Large intestine (tissue), 3 donors: Measurements from ENCODE around the gene CMTM5. TPM values are rescaled to one million over a fixed set of nuclear protein-coding genes. Genes with fewer than 3 reads are reported as not detected.
"Not testable (repeated sequence)": the region's sequence is repeated elsewhere in the genome, so short reads cannot be mapped to it uniquely, and the experiment has no call there.

ENCODE experiments used
- DNase-seq, 2 donors: peaks; one replicate each; pipeline versions ENCODE4 v3.0.0 to v3.0.0-alpha.2; 2013
- H3K27ac ChIP-seq: one replicate; pipeline ENCODE4 v1.5.1; 2013; ENCODE audit warnings: low read length
- H3K27me3 ChIP-seq: 2 replicates; pipeline ENCODE4 v1.6.1; 2013; ENCODE audit warnings: low read length; ENCODE audit not compliant: control insufficient read depth, insufficient read depth
- H3K36me3 ChIP-seq: 2 replicates; pipeline ENCODE4 v1.6.1; 2013; ENCODE audit warnings: low read length; ENCODE audit not compliant: control insufficient read depth, insufficient read depth
- H3K4me1 ChIP-seq: one replicate; pipeline ENCODE4 v1.6.1; 2013; ENCODE audit warnings: low read length; ENCODE audit not compliant: control insufficient read depth, insufficient read depth
- H3K4me3 ChIP-seq: one replicate; pipeline ENCODE4 v1.5.1; 2013; ENCODE audit warnings: low read length
- H3K9me3 ChIP-seq: one replicate; pipeline ENCODE4 v1.6.1; 2013; ENCODE audit warnings: mild to moderate bottlenecking, low read depth, low read length, moderate library complexity; ENCODE audit not compliant: control insufficient read depth
- WGBS: methylation state at CpG from one replicate; pipeline ENCODE4 v1.1.5; 2013; ENCODE audit warnings: low lambda C conversion rate; ENCODE audit not compliant: insufficient coverage; 5-methylcytosine and 5-hydroxymethylcytosine counted together
- polyA plus RNA-seq: library from polyadenylated mRNA; unstranded; fragments of 120-200 nt; gene quantifications from one replicate; pipeline ENCODE4 v1.2.1, GENCODE V29; 2013

CMTM5 gene
- polyA plus RNA-seq, 1 donor: 3.4 TPM

GRCh38 chr14:23399136-23399535, 22.3 kb downstream of the CMTM5 start:
- no CpG with 5 or more reads among the region's 3 CpGs for WGBS

GRCh38 chr14:23399591-23399990, 22.7 kb downstream of the CMTM5 start:
- Histone ChIP-seq H3K4me3 (no peak overlapping the region), H3K27ac (no peak overlapping the region)
- no CpG with 5 or more reads among the region's 6 CpGs for WGBS

More at GRCh38 chr14:23399136-23399535, 22.3 kb downstream of the CMTM5 start:
- Histone ChIP-seq H3K27ac (no peak overlapping the region), H3K9me3 (no peaks in the 10 kb centered on the region), H3K4me3 (no peak overlapping the region), H3K27me3 (peaks cover 3% of the 10 kb centered on the region), H3K4me1 (no peaks in the 10 kb centered on the region), H3K36me3 (no peaks in the 10 kb centered on the region)
- DNase-seq: no peak

GRCh38 chr14:23400496-23401149, 23.8 kb downstream of the CMTM5 start:
- not testable (repeated sequence) for H3K36me3 ChIP-seq

More at GRCh38 chr14:23399591-23399990, 22.7 kb downstream of the CMTM5 start:
- Histone ChIP-seq H3K9me3 (no peaks in the 10 kb centered on the region), H3K27me3 (peaks cover 3% of the 10 kb centered on the region), H3K4me1 (no peaks in the 10 kb centered on the region), H3K36me3 (no peaks in the 10 kb centered on the region)
- no peak for DNase-seq

GRCh38 chr14:23401291-23401690, 24.4 kb downstream of the CMTM5 start:
- Histone ChIP-seq H3K4me1 (no peaks in the 10 kb centered on the region), H3K4me3 (no peak overlapping the region), H3K36me3 (no peaks in the 10 kb centered on the region), H3K9me3 (no peaks in the 10 kb centered on the region), H3K27me3 (peaks cover 3% of the 10 kb centered on the region), H3K27ac (no peak overlapping the region)
- WGBS: no CpG with 5 or more reads among the region's 4 CpGs
- no peak for DNase-seq

More at GRCh38 chr14:23400496-23401149, 23.8 kb downstream of the CMTM5 start:
- not testable (repeated sequence) for H3K4me1 ChIP-seq, DNase-seq, H3K9me3 ChIP-seq, H3K27ac ChIP-seq, H3K4me3 ChIP-seq, H3K27me3 ChIP-seq
- WGBS: no CpG with 5 or more reads among the region's 16 CpGs

GRCh38 chr14:23402296-23403138, 25.7 kb downstream of the CMTM5 start:
- H3K27ac ChIP-seq: no peak overlapping the region
- H3K27me3 ChIP-seq: peaks cover 3% of the 10 kb centered on the region
- no peak overlapping the region for H3K4me3 ChIP-seq
- H3K36me3 ChIP-seq: no peaks in the 10 kb centered on the region
- 50% methylated on average over 1 of the region's 25 CpGs for WGBS
- no peak for DNase-seq
- H3K4me1 ChIP-seq: no peaks in the 10 kb centered on the region
- H3K9me3 ChIP-seq: no peaks in the 10 kb centered on the region

- Histone ChIP-seq H3K27me3 (peaks cover 3% of the 10 kb centered on the region), H3K4me1 (no peaks in the 10 kb centered on the region), H3K9me3 (no peaks in the 10 kb centered on the region), H3K36me3 (no peaks in the 10 kb centered on the region), H3K4me3 (no peak overlapping the region), H3K27ac (no peak overlapping the region)
- DNase-seq: no peak
- WGBS: 72% methylated on average over 4 of the region's 7 CpGs
These were observed 26.2 kb downstream of the CMTM5 start for GRCh38 chr14:23403139-23403438.

GRCh38 chr14:23403908-23404307, 27.1 kb downstream of the CMTM5 start:
- no peaks in the 10 kb centered on the region for H3K9me3 ChIP-seq
- no peak overlapping the region for H3K4me3 ChIP-seq
- no peak overlapping the region for H3K27ac ChIP-seq
- H3K36me3 ChIP-seq: no peaks in the 10 kb centered on the region
- H3K4me1 ChIP-seq: no peaks in the 10 kb centered on the region
- peaks cover 3% of the 10 kb centered on the region for H3K27me3 ChIP-seq
- no CpG with 5 or more reads among the region's 4 CpGs for WGBS
- peak in 1 of 2 donors; percentile 13 for DNase-seq

GRCh38 chr14:23404331-23404900, 27.6 kb downstream of the CMTM5 start:
- no peak overlapping the region for H3K4me3 ChIP-seq
- WGBS: no CpG with 5 or more reads among the region's 14 CpGs
- H3K27me3 ChIP-seq: peaks cover 3% of the 10 kb centered on the region
- no peaks in the 10 kb centered on the region for H3K9me3 ChIP-seq
- no peak overlapping the region for H3K27ac ChIP-seq
- H3K36me3 ChIP-seq: no peaks in the 10 kb centered on the region
- no peaks in the 10 kb centered on the region for H3K4me1 ChIP-seq
- DNase-seq: no peak

- no peaks in the 10 kb centered on the region for H3K9me3 ChIP-seq
- no CpG with 5 or more reads among the region's 10 CpGs for WGBS
- H3K36me3 ChIP-seq: no peaks in the 10 kb centered on the region
- DNase-seq: no peak
- H3K4me1 ChIP-seq: no peaks in the 10 kb centered on the region
- no peak overlapping the region for H3K27ac ChIP-seq
- H3K27me3 ChIP-seq: peaks cover 3% of the 10 kb centered on the region
- no peak overlapping the region for H3K4me3 ChIP-seq
These were observed 28.2 kb downstream of the CMTM5 start for GRCh38 chr14:23405096-23405495.

GRCh38 chr14:23405516-23406025, 28.7 kb downstream of the CMTM5 start:
- Histone ChIP-seq H3K4me1 (no peaks in the 10 kb centered on the region), H3K27me3 (peaks cover 3% of the 10 kb centered on the region), H3K4me3 (no peak overlapping the region), H3K9me3 (no peaks in the 10 kb centered on the region), H3K36me3 (no peaks in the 10 kb centered on the region), H3K27ac (no peak overlapping the region)
- DNase-seq: no peak
- WGBS: no CpG with 5 or more reads among the region's 13 CpGs
